GM21786 (cell line): ENCODE results near the gene TMPRSS11E.
"Not testable (repeated sequence)": the region's sequence is repeated elsewhere in the genome, so short reads cannot be mapped to it uniquely, and the experiment has no call there.

ENCODE experiments used
- ATAC-seq: cut with Tn5 transposase; IDR thresholded peaks from one replicate; pipeline ENCODE4 v1.9.1; 2021; ENCODE audit not compliant: unreplicated experiment

The TMPRSS11E gene

GRCh38 chr4:68447201-68447600, at the start of gene TMPRSS11E:
Gene TMPRSS11E, plus strand, starts transcription at chr4:68447463. Its CDS starts 50 bp downstream, at chr4:68447513.
- ATAC-seq: no peak

- ATAC-seq: no peak
Measured at GRCh38 chr4:68399306-68399705, 48.0 kb upstream of the TMPRSS11E start.

- ATAC-seq: no peak
Measured at GRCh38 chr4:68401231-68401630, 46.0 kb upstream of the TMPRSS11E start.

- no peak for ATAC-seq
Measured at GRCh38 chr4:68404153-68404552, 43.1 kb upstream of the TMPRSS11E start.

- ATAC-seq: not testable (repeated sequence)
Measured at GRCh38 chr4:68405718-68406478, 41.4 kb upstream of the TMPRSS11E start.

- no peak for ATAC-seq
Measured at GRCh38 chr4:68406479-68406859, 40.8 kb upstream of the TMPRSS11E start.

GRCh38 chr4:68407015-68407867, 40.0 kb upstream of the TMPRSS11E start:
- ATAC-seq: not testable (repeated sequence)

GRCh38 chr4:68407868-68408190, 39.4 kb upstream of the TMPRSS11E start:
- no peak for ATAC-seq

- no peak for ATAC-seq
Measured at GRCh38 chr4:68410149-68410548, 37.1 kb upstream of the TMPRSS11E start.

GRCh38 chr4:68410643-68411042, 36.6 kb upstream of the TMPRSS11E start:
- no peak for ATAC-seq

GRCh38 chr4:68412031-68412430, 35.2 kb upstream of the TMPRSS11E start:
- ATAC-seq: not testable (repeated sequence)

- ATAC-seq: no peak
Measured at GRCh38 chr4:68416591-68416990, 30.7 kb upstream of the TMPRSS11E start.

GRCh38 chr4:68426516-68426915, 20.7 kb upstream of the TMPRSS11E start:
- ATAC-seq: no peak

- no peak for ATAC-seq
Measured at GRCh38 chr4:68430337-68430736, 16.9 kb upstream of the TMPRSS11E start.

- no peak for ATAC-seq
Measured at GRCh38 chr4:68432320-68432719, 14.9 kb upstream of the TMPRSS11E start.

- ATAC-seq: no peak
Measured at GRCh38 chr4:68433582-68433981, 13.7 kb upstream of the TMPRSS11E start.

GRCh38 chr4:68434277-68434676, 13.0 kb upstream of the TMPRSS11E start:
- no peak for ATAC-seq

GRCh38 chr4:68434836-68435235, 12.4 kb upstream of the TMPRSS11E start:
- no peak for ATAC-seq

GRCh38 chr4:68445111-68445510, 2.2 kb upstream of the TMPRSS11E start:
- ATAC-seq: no peak

GRCh38 chr4:68451246-68452211, 4.3 kb downstream of the TMPRSS11E start:
- ATAC-seq: peak; percentile 72

GRCh38 chr4:68460085-68460484, 12.8 kb downstream of the TMPRSS11E start:
- ATAC-seq: no peak
